GM21825 (cell line): ENCODE results near the gene ADH1B.
"Not testable (repeated sequence)": the region's sequence is repeated elsewhere in the genome, so short reads cannot be mapped to it uniquely, and the experiment has no call there.

Experiments used
- ATAC-seq: cut with Tn5 transposase; IDR thresholded peaks from one replicate; pipeline ENCODE4 v1.9.1; 2021; ENCODE audit warnings: mild to moderate bottlenecking, moderate library complexity; ENCODE audit not compliant: unreplicated experiment

Gene ADH1B

GRCh38 chr4:99321241-99322191 is at the start of gene ADH1B:
ADH1B (minus strand) TSS chr4:99321401; CDS start chr4:99321331, 70 bp downstream.
- ATAC-seq: no peak

- not testable (repeated sequence) for ATAC-seq
Observed at GRCh38 chr4:99367817-99368216, 46.6 kb upstream of the ADH1B start.

GRCh38 chr4:99366491-99366890 is 45.3 kb upstream of the ADH1B start:
- no peak for ATAC-seq

GRCh38 chr4:99362768-99363167 is 41.6 kb upstream of the ADH1B start:
- ATAC-seq: no peak

GRCh38 chr4:99361899-99362275 is 40.7 kb upstream of the ADH1B start:
- no peak for ATAC-seq

- ATAC-seq: no peak
Observed at GRCh38 chr4:99361268-99361898, 40.2 kb upstream of the ADH1B start.

GRCh38 chr4:99359480-99360204 is 38.4 kb upstream of the ADH1B start:
- no peak for ATAC-seq

GRCh38 chr4:99357948-99358347 is 36.7 kb upstream of the ADH1B start:
- no peak for ATAC-seq

GRCh38 chr4:99356992-99357391 is 35.8 kb upstream of the ADH1B start:
- no peak for ATAC-seq

GRCh38 chr4:99356149-99356548 is 34.9 kb upstream of the ADH1B start:
- ATAC-seq: not testable (repeated sequence)

- ATAC-seq: no peak
Observed at GRCh38 chr4:99352602-99353537, 31.7 kb upstream of the ADH1B start, which contains the start of gene ADH1C. ADH1C (minus strand) TSS chr4:99352746; CDS start chr4:99352675, 71 bp downstream.

GRCh38 chr4:99351487-99351886 is 30.3 kb upstream of the ADH1B start:
- no peak for ATAC-seq

GRCh38 chr4:99349338-99349737 is 28.1 kb upstream of the ADH1B start:
- ATAC-seq: no peak

- not testable (repeated sequence) for ATAC-seq
Observed at GRCh38 chr4:99342624-99343023, 21.4 kb upstream of the ADH1B start.

- ATAC-seq: no peak
Observed at GRCh38 chr4:99341426-99341825, 20.2 kb upstream of the ADH1B start.

GRCh38 chr4:99339172-99339571 is 18.0 kb upstream of the ADH1B start:
- no peak for ATAC-seq

- no peak for ATAC-seq
Observed at GRCh38 chr4:99336553-99336952, 15.4 kb upstream of the ADH1B start.

GRCh38 chr4:99334880-99335279 is 13.7 kb upstream of the ADH1B start:
- no peak for ATAC-seq

GRCh38 chr4:99330648-99331047 is 9.4 kb upstream of the ADH1B start:
- ATAC-seq: no peak

- ATAC-seq: no peak
Observed at GRCh38 chr4:99329876-99330275, 8.7 kb upstream of the ADH1B start.
